ENCODE data around the gene NRL. TPM values are rescaled to one million over a fixed set of nuclear protein-coding genes. Genes with fewer than 3 reads are reported as not detected.

NRL gene
- total RNA-seq, 1 donor from 2014 or later, result 1.8 TPM

- H3K4me1 Mint-ChIP-seq (ENCODE audit: unreplicated experiment), result peaks cover 12% of the 10 kb centered on the region
- TF ChIP-seq CTCF (conservative IDR thresholded peaks at IDR 0.05), result no peak
- no peaks in the 10 kb centered on the region for H3K9me3 Mint-ChIP-seq
- DNase-seq (ENCODE audit: extremely low spot score, unreplicated experiment), result no peak
- H3K4me3 Mint-ChIP-seq, result no peak overlapping the region
- peaks cover 19% of the 10 kb centered on the region for H3K27me3 Mint-ChIP-seq
- H3K36me3 Mint-ChIP-seq, result no peaks in the 10 kb centered on the region
- H3K27ac Mint-ChIP-seq, result no peak overlapping the region
Measured at GRCh38 chr14:24056800-24057184, 58.0 kb downstream of the NRL start.

GRCh38 chr14:24055971-24056799 is 58.6 kb downstream of the NRL start:
- no peak overlapping the region for H3K4me3 Mint-ChIP-seq
- peaks cover 22% of the 10 kb centered on the region for H3K27me3 Mint-ChIP-seq
- no peak overlapping the region for H3K27ac Mint-ChIP-seq
- no peak for TF ChIP-seq CTCF (conservative IDR thresholded peaks at IDR 0.05)
- H3K36me3 Mint-ChIP-seq, result no peaks in the 10 kb centered on the region
- DNase-seq (ENCODE audit: extremely low spot score, unreplicated experiment), result no peak
- H3K4me1 Mint-ChIP-seq (ENCODE audit: unreplicated experiment), result peaks cover 14% of the 10 kb centered on the region
- no peaks in the 10 kb centered on the region for H3K9me3 Mint-ChIP-seq

DNA sequence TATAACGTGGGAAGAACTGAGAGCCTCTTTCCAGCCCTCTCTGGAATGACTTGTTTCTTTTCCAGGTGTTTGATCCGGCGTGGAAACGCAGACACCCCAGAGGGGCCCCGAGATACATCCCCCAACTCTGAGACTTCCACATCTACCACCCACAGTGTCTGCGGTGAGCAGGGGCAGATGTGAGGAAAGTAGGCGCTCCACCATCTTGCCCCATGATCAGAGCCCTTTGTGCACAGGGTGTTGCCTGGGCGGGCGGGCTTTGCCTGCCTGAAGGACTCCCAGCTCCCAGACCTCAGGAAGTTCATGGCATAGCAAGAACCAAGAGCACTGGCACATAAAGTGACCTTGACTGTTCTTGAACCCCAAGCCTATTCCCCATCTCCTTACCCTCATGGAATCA is 60.1 kb downstream of the NRL start:
- TF ChIP-seq CTCF (conservative IDR thresholded peaks at IDR 0.05), result no peak
- Mint-ChIP-seq H3K36me3 (no peaks in the 10 kb centered on the region), H3K27me3 (peaks cover 37% of the 10 kb centered on the region), H3K4me3 (no peak overlapping the region), H3K4me1 (ENCODE audit: unreplicated experiment) (peaks cover 18% of the 10 kb centered on the region), H3K9me3 (no peaks in the 10 kb centered on the region), H3K27ac (no peak overlapping the region)
- no peak for DNase-seq (ENCODE audit: extremely low spot score, unreplicated experiment)

GRCh38 chr14:24054324-24054641 is 60.5 kb downstream of the NRL start:
- TF ChIP-seq CTCF (conservative IDR thresholded peaks at IDR 0.05), result no peak
- Mint-ChIP-seq H3K27me3 (peaks cover 41% of the 10 kb centered on the region), H3K9me3 (no peaks in the 10 kb centered on the region)

GRCh38 chr14:24053548-24054323 is 61.0 kb downstream of the NRL start:
- Mint-ChIP-seq H3K4me3 (peak overlapping the region; percentile 84), H3K27ac (no peak overlapping the region), H3K27me3 (peaks cover 46% of the 10 kb centered on the region), H3K4me1 (ENCODE audit: unreplicated experiment) (peaks cover 18% of the 10 kb centered on the region), H3K9me3 (no peaks in the 10 kb centered on the region), H3K36me3 (no peaks in the 10 kb centered on the region)
- no peak for DNase-seq (ENCODE audit: extremely low spot score, unreplicated experiment)
- TF ChIP-seq CTCF (conservative IDR thresholded peaks at IDR 0.05), result no peak

More at GRCh38 chr14:24054324-24054641, 60.5 kb downstream of the NRL start:
- H3K4me1 Mint-ChIP-seq (ENCODE audit: unreplicated experiment), result peaks cover 18% of the 10 kb centered on the region
- no peak overlapping the region for H3K4me3 Mint-ChIP-seq
- H3K36me3 Mint-ChIP-seq, result no peaks in the 10 kb centered on the region
- DNase-seq (ENCODE audit: extremely low spot score, unreplicated experiment), result no peak
- H3K27ac Mint-ChIP-seq, result no peak overlapping the region
